OCI-LY3 (cell line): ENCODE measurements around the gene OCRL.

Experiments
- H2AFZ ChIP-seq: fragments of 200-600, 300-600 bp; shearing (Covaris generic); 2 replicates; pipeline ENCODE4 v1.6.0; 2014; ENCODE audit warnings: antibody characterized with exemption, low read depth, low read length
- H3K27ac ChIP-seq: fragments of 200-600, 300-600 bp; sonication (generic); 2 replicates; pipeline ENCODE4 v1.5.1; 2014; ENCODE audit warnings: mild to moderate bottlenecking, low read length, moderate library complexity, mixed read lengths
- H3K27me3 ChIP-seq: fragments of 200-600, 300-600 bp; sonication (generic); 2 replicates; pipeline ENCODE4 v1.6.1; 2014; ENCODE audit warnings: low read depth, low read length, mixed read lengths
- H3K36me3 ChIP-seq: fragments of 200-600, 300-600 bp; sonication (generic); replicated peaks from 2 replicates; pipeline ENCODE3; 2014; ENCODE audit warnings: low read depth, low read length, mixed read lengths
- H3K4me1 ChIP-seq: fragments of 300-600, 200-600 bp; sonication (generic); 2 replicates; pipeline ENCODE4 v1.6.1; 2014; ENCODE audit warnings: low read length, mixed read lengths
- H3K4me2 ChIP-seq: fragments of 200-600, 300-600 bp; sonication (generic); 2 replicates; pipeline ENCODE4 v1.6.1; 2014; ENCODE audit warnings: low read length, mixed read lengths
- H3K4me3 ChIP-seq: fragments of 300-600, 200-600 bp; sonication (generic); 2 replicates; pipeline ENCODE4 v1.5.1; 2014; ENCODE audit warnings: antibody characterized with exemption, mild to moderate bottlenecking, low read length, moderate library complexity
- H3K79me2 ChIP-seq: fragments of 300-600, 200-600 bp; shearing (Covaris generic); 2 replicates; pipeline ENCODE4 v1.6.1; 2014; ENCODE audit warnings: mild to moderate bottlenecking, low read length, mixed read lengths
- H3K9ac ChIP-seq: fragments of 300-600, 200-600 bp; shearing (Covaris generic); 2 replicates; pipeline ENCODE4 v1.6.0; 2014; ENCODE audit warnings: mild to moderate bottlenecking, low read length, moderate library complexity
- H3K9me3 ChIP-seq: fragments of 200-600, 300-600 bp; shearing (Covaris generic); 2 replicates; pipeline ENCODE4 v1.6.1; 2014; ENCODE audit warnings: low read length, mixed read lengths; ENCODE audit not compliant: insufficient read depth
- H4K20me1 ChIP-seq: fragments of 200-600, 300-600 bp; sonication (generic); 2 replicates; pipeline ENCODE4 v1.6.1; 2016; ENCODE audit warnings: low read length, mixed read lengths; ENCODE audit not compliant: insufficient read depth
- CTCF ChIP-seq: fragments of 200-600, 300-600 bp; sonication (generic); IDR thresholded peaks from 2 replicates; pipeline ENCODE4 v1.5.1; 2014; ENCODE audit warnings: antibody characterized with exemption, low read length, low read depth
- EZH2phosphoT487 ChIP-seq: fragments of 200-600 bp; shearing (Covaris generic); IDR thresholded peaks from 2 replicates; pipeline ENCODE4 v1.6.1; 2018; ENCODE audit warnings: antibody characterized with exemption, mixed run types, low read depth

OCRL gene

GRCh38 chrX:129634541-129634940 lies 94.5 kb downstream of the OCRL start:
- no peaks in the 10 kb centered on the region for H4K20me1 ChIP-seq
- no peak overlapping the region for H2AFZ ChIP-seq
- TF ChIP-seq CTCF (no peak), EZH2phosphoT487 (no peak)
- no peak overlapping the region for H3K27ac ChIP-seq
- H3K9me3 ChIP-seq, result no peaks in the 10 kb centered on the region
- no peak overlapping the region for H3K4me2 ChIP-seq
- no peaks in the 10 kb centered on the region for H3K79me2 ChIP-seq
- no peak overlapping the region for H3K9ac ChIP-seq
- H3K27me3 ChIP-seq, result no peaks in the 10 kb centered on the region
- H3K36me3 ChIP-seq, result no peaks in the 10 kb centered on the region
- no peaks in the 10 kb centered on the region for H3K4me1 ChIP-seq
- no peak overlapping the region for H3K4me3 ChIP-seq

GRCh38 chrX:129636175-129636681 lies 96.2 kb downstream of the OCRL start:
- Histone ChIP-seq H3K27ac (no peak overlapping the region), H3K4me1 (no peaks in the 10 kb centered on the region), H3K79me2 (no peaks in the 10 kb centered on the region), H3K9ac (no peak overlapping the region), H3K36me3 (no peaks in the 10 kb centered on the region), H3K4me2 (no peak overlapping the region), H3K27me3 (no peaks in the 10 kb centered on the region), H3K4me3 (no peak overlapping the region), H3K9me3 (no peaks in the 10 kb centered on the region), H2AFZ (no peak overlapping the region), H4K20me1 (no peaks in the 10 kb centered on the region)
- TF ChIP-seq EZH2phosphoT487 (no peak), CTCF (no peak)

- TF ChIP-seq CTCF (peak; percentile 80), EZH2phosphoT487 (no peak)
- H3K4me3 ChIP-seq, result no peak overlapping the region; the same call in 1 of the 2 replicates
- no peaks in the 10 kb centered on the region for H3K4me1 ChIP-seq
- peak overlapping the region; percentile 61 for H2AFZ ChIP-seq
- no peaks in the 10 kb centered on the region for H3K27me3 ChIP-seq
- no peak overlapping the region for H3K27ac ChIP-seq
- no peaks in the 10 kb centered on the region for H3K79me2 ChIP-seq
- H3K36me3 ChIP-seq, result no peaks in the 10 kb centered on the region
- H3K9me3 ChIP-seq, result no peaks in the 10 kb centered on the region
- no peaks in the 10 kb centered on the region for H4K20me1 ChIP-seq
- H3K4me2 ChIP-seq, result peak overlapping the region; percentile 48
- no peak overlapping the region for H3K9ac ChIP-seq
Observed at GRCh38 chrX:129637217-129638109, 97.4 kb downstream of the OCRL start.

- H3K36me3 ChIP-seq, result no peaks in the 10 kb centered on the region
- H2AFZ ChIP-seq, result no peak overlapping the region
- H3K4me1 ChIP-seq, result no peaks in the 10 kb centered on the region
- H3K27ac ChIP-seq, result no peak overlapping the region
- H3K4me3 ChIP-seq, result no peak overlapping the region
- no peak for TF ChIP-seq EZH2phosphoT487
- no peak for TF ChIP-seq CTCF
- H3K9me3 ChIP-seq, result no peaks in the 10 kb centered on the region
- H3K4me2 ChIP-seq, result no peak overlapping the region
- no peaks in the 10 kb centered on the region for H4K20me1 ChIP-seq
- H3K9ac ChIP-seq, result no peak overlapping the region
- H3K79me2 ChIP-seq, result no peaks in the 10 kb centered on the region
- no peaks in the 10 kb centered on the region for H3K27me3 ChIP-seq
Observed at GRCh38 chrX:129638917-129639316, 98.9 kb downstream of the OCRL start.
